AG04450 (cell line): ENCODE data around the gene DNMT3A. TPM values are rescaled to one million over a fixed set of nuclear protein-coding genes. Genes with fewer than 3 reads are reported as not detected.

Experiments
- CTCF ChIA-PET: fragments of 300-600, 350-600 bp; formaldehyde crosslinking; extraction: SDS; loops from one replicate; lab custom pipeline; 2022; ENCODE audit warnings: antibody characterized with exemption, inconsistent platforms; lab: Charles Lee
- POLR2A ChIA-PET: fragments of 350-600 bp; formaldehyde crosslinking; extraction: SDS; loops from one replicate; lab custom pipeline; 2021; ENCODE audit warnings: antibody characterized with exemption, inconsistent platforms; lab: Yijun Ruan, JAX
- DNase-seq: peaks from one replicate; pipeline ENCODE4 v3.0.0-alpha.2; 2011; ENCODE audit warnings: low read depth, low spot score
- H3K27ac ChIP-seq: one replicate; pipeline ENCODE4 v1.5.1; 2012; ENCODE audit warnings: low read depth, low read length, control low read depth
- H3K27me3 ChIP-seq: one replicate; pipeline ENCODE4 v1.6.0; 2012; ENCODE audit warnings: low read length; ENCODE audit not compliant: control insufficient read depth, insufficient read depth
- H3K4me3 ChIP-seq: 2 replicates; pipeline ENCODE4 v1.5.1; 2011; ENCODE audit warnings: mild to moderate bottlenecking, low read depth, low read length, control low read depth
- H3K9me3 ChIP-seq: 2 replicates; pipeline ENCODE4 v1.5.1; 2012; ENCODE audit warnings: low read length; ENCODE audit not compliant: control insufficient read depth, insufficient read depth
- polyA plus RNA-seq: library from polyadenylated mRNA; depleted of rRNA; stranded (reverse); fragments of >200 nt; gene quantifications from 2 replicates; pipeline ENCODE4 v1.2.3, GENCODE V29; 2011
- TF ChIP-seq, protein P1 (sequence below): IDR thresholded peaks from 2 replicates; pipeline ENCODE4 v1.5.1; 2011; ENCODE audit warnings: low read depth, low read length, control low read depth, inconsistent platforms

DNMT3A gene
- polyA plus RNA-seq, 1 experiment: 4.1 TPM

DNA sequence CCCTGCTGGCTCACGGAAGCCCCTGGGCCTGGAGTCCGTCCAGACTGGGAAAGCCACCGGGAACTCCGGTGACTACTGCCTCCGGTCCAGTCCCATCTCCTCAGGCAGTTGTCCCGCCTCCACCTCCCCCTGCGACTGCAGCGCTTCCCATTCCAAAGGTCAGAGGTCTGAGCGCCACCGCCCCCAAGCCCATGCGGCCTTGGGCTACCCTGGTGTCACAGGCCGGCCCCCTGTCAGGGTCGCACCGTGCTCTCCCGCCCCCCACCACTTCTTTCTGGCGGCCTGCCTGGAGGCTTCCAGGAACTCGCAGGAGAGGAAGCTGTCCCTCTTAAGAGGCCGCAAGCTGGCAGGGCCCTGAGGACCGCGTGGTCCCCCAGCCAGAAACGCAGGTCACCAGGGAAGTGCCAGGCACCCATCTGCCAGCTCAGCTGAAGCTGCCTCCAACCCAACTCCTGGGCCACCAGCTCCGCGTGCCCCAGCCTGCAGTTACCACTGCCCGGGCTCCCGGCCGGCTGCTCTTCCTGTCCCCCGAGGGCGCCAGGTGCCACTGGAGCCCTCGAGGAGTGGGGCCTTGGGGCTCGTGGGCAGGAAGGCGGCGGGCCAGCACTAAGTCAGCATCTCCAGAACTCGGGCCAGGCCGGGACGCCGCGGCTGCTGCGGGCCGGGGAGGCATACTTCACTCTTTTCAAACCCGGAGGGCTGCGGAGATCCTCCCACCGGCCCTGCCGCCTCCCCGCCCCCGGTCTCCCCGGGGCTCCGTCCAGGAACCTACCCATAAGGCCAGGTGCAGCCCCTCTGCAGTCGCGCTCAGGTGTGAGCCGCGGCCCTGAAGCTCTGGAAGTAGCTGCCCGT, 90.1 kb downstream of the DNMT3A start:
- Histone ChIP-seq H3K27ac (peak overlapping the region; percentile 68), H3K4me3 (peak overlapping the region; percentile 41), H3K27me3 (no peaks in the 10 kb centered on the region), H3K9me3 (no peaks in the 10 kb centered on the region)
- ChIA-PET POLR2A (interaction anchor here (0.6 to 1.2 kb wide), 5 partner anchors 23 to 1537 kb away, joined by 3 to 5 read pairs (median 4); no protein-coding TSS in a partner anchor), CTCF (interaction anchor here (0.6 to 3.4 kb wide), 2 partner anchors 22 to 24 kb away, joined by 4 to 11 read pairs; no protein-coding TSS in a partner anchor)
- DNase-seq: no peak
- TF ChIP-seq, protein P1, sequence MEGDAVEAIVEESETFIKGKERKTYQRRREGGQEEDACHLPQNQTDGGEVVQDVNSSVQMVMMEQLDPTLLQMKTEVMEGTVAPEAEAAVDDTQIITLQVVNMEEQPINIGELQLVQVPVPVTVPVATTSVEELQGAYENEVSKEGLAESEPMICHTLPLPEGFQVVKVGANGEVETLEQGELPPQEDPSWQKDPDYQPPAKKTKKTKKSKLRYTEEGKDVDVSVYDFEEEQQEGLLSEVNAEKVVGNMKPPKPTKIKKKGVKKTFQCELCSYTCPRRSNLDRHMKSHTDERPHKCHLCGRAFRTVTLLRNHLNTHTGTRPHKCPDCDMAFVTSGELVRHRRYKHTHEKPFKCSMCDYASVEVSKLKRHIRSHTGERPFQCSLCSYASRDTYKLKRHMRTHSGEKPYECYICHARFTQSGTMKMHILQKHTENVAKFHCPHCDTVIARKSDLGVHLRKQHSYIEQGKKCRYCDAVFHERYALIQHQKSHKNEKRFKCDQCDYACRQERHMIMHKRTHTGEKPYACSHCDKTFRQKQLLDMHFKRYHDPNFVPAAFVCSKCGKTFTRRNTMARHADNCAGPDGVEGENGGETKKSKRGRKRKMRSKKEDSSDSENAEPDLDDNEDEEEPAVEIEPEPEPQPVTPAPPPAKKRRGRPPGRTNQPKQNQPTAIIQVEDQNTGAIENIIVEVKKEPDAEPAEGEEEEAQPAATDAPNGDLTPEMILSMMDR: no peak

DNA sequence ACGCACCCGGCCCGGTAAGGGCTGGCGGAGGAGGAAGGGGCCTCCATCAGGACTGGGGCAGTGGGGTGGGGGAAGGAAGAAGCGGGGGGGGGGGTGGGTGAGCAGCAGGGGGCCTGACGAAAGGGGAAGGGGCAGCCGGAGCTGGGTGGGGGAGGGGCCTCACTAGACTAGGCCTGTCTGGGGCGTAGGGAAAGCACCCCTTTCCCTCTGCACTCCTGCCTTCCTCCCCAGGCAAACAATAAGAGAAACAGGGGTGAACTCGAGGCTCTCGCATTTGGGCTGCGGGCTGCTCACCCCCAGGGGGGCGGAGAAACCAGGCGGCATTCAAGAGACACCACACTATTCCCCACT, 90.7 kb downstream of the DNMT3A start:
- Histone ChIP-seq H3K9me3 (no peaks in the 10 kb centered on the region), H3K27me3 (no peaks in the 10 kb centered on the region), H3K4me3 (peak overlapping the region; percentile 41), H3K27ac (peak overlapping the region; percentile 85)
- no peak for DNase-seq
- ChIA-PET CTCF (interaction anchor here (0.6 to 3.4 kb wide), 3 partner anchors 22 to 111 kb away, joined by 4 to 11 read pairs (median 4); no protein-coding TSS in a partner anchor), POLR2A (interaction anchor here (1.2 kb wide), 1 partner anchor 22 kb away, joined by 3 read pairs; no protein-coding TSS in a partner anchor)
- TF ChIP-seq, protein P1: no peak

DNA sequence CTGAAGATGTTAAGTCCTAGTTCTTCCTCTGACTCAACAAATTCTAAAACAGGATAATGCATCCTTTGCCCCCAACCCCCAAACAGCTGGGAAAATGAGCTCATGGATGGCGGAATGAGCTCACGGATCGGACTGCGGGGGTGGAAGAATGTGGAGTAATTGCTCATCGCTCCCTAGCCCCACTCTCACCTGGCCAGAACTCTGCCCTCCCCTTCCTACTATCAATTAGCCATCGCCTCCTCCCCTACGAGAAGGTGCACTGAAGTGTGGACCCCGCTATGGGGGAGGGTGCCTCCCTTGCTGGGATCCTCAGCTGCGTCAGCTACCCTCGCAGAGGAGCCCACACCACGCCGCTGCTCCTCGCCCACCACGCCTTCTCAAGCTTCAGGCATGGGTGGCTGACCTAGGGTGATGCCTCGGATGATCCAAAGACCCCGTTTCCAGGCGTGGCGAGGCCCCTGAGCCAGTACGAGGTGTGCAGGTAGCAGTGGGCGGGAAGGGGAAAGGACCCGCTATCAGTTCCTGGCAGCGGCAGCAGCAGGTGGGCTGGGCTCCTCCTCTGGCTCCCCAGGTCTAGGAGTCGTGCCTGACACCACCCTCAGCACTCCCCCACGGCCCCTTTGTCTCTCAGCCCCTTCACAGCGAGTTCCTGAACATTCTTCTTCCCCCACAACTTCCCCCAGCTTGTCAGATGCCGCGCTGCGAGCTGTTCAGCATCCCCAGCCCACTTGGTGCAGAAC, 91.2 kb downstream of the DNMT3A start:
- Histone ChIP-seq H3K4me3 (peak overlapping the region; percentile 38), H3K27ac (peak overlapping the region; percentile 85), H3K27me3 (no peaks in the 10 kb centered on the region), H3K9me3 (no peaks in the 10 kb centered on the region)
- DNase-seq: peak; percentile 69
- TF ChIP-seq, protein P1: no peak
- POLR2A ChIA-PET: interaction anchor here (0.7 to 1.2 kb wide), 2 partner anchors 15 to 22 kb away, joined by 3 to 5 read pairs; no protein-coding TSS in a partner anchor
- CTCF ChIA-PET: interaction anchor here (0.6 to 3.4 kb wide), 5 partner anchors 21 to 275 kb away, joined by 3 to 11 read pairs (median 4); no protein-coding TSS in a partner anchor

DNA sequence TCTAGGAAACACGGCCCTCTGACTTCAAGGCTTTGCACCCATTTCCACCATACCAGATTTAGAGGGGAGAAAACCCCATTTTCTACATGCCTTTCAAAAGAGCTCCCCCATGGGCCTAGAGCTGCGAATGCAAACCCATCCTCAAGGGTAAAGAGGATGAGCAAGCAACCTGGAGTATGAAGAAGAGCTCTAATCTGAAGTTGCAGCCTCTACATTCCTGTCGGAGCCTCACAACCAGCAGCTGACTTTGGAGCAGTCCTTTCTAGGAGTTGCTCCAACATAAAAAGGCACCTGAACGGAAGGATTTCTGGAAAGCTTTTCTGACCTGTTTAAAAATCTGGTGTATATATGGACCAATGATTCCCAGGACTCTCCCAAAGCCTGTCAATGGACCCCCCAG, 91.9 kb downstream of the DNMT3A start:
- POLR2A ChIA-PET: interaction anchor here (0.7 kb wide), 1 partner anchor 14 kb away, joined by 5 read pairs; no protein-coding TSS in a partner anchor
- no peaks in the 10 kb centered on the region for H3K27me3 ChIP-seq
- H3K9me3 ChIP-seq: no peaks in the 10 kb centered on the region
- DNase-seq: no peak
- CTCF ChIA-PET: interaction anchor here (0.9 to 3.4 kb wide), 4 partner anchors 21 to 274 kb away, joined by 3 to 11 read pairs (median 4); no protein-coding TSS in a partner anchor
- TF ChIP-seq, protein P1: no peak
- H3K4me3 ChIP-seq: no peak overlapping the region
- H3K27ac ChIP-seq: peak overlapping the region; percentile 62
